ENCODE measurements around the gene FAM169A. TPM values are rescaled to one million over a fixed set of nuclear protein-coding genes. Genes with fewer than 3 reads are reported as not detected.
"Not testable (repeated sequence)": the region's sequence is repeated elsewhere in the genome, so short reads cannot be mapped to it uniquely, and the experiment has no call there.

The FAM169A gene
- total RNA-seq, 1 donor: under 0.01 TPM

- DNase-seq (ENCODE audit: low read depth): peak; percentile 80
- no peak for TF ChIP-seq CTCF (IDR thresholded peaks at IDR 0.05; ENCODE audit: insufficient read depth, low read length)
- no peak overlapping the region for H3K4me3 ChIP-seq (ENCODE audit: low read depth, low read length)
These were observed 29.7 kb upstream of the FAM169A start for GRCh38 chr5:74895906-74896305.

GRCh38 chr5:74894351-74894750, 28.2 kb upstream of the FAM169A start:
- no peak for DNase-seq (ENCODE audit: low read depth)
- no peak overlapping the region for H3K4me3 ChIP-seq (ENCODE audit: low read depth, low read length)
- no peak for TF ChIP-seq CTCF (IDR thresholded peaks at IDR 0.05; ENCODE audit: insufficient read depth, low read length)

GRCh38 chr5:74892921-74893320, 26.7 kb upstream of the FAM169A start:
- H3K4me3 ChIP-seq (ENCODE audit: low read depth, low read length): no peak overlapping the region
- TF ChIP-seq CTCF (IDR thresholded peaks at IDR 0.05; ENCODE audit: insufficient read depth, low read length): no peak
- no peak for DNase-seq (ENCODE audit: low read depth)

GRCh38 chr5:74889523-74890105, 23.4 kb upstream of the FAM169A start:
- no peak overlapping the region for H3K4me3 ChIP-seq (ENCODE audit: low read depth, low read length)
- DNase-seq (ENCODE audit: low read depth): no peak
- TF ChIP-seq CTCF (IDR thresholded peaks at IDR 0.05; ENCODE audit: insufficient read depth, low read length): no peak

GRCh38 chr5:74888117-74888516, 21.9 kb upstream of the FAM169A start:
- no peak for TF ChIP-seq CTCF (IDR thresholded peaks at IDR 0.05; ENCODE audit: insufficient read depth, low read length)
- no peak overlapping the region for H3K4me3 ChIP-seq (ENCODE audit: low read depth, low read length)
- DNase-seq (ENCODE audit: low read depth): no peak

GRCh38 chr5:74885170-74885569, 19.0 kb upstream of the FAM169A start:
- DNase-seq (ENCODE audit: low read depth): no peak
- no peak overlapping the region for H3K4me3 ChIP-seq (ENCODE audit: low read depth, low read length)
- no peak for TF ChIP-seq CTCF (IDR thresholded peaks at IDR 0.05; ENCODE audit: insufficient read depth, low read length)

GRCh38 chr5:74882379-74883134, 16.4 kb upstream of the FAM169A start:
- not testable (repeated sequence) for DNase-seq (ENCODE audit: low read depth); H3K4me3 ChIP-seq (ENCODE audit: low read depth, low read length)

Measured in fibroblast of the aortic adventitia (primary cell).